Lung (tissue), 12 donors: ENCODE results near the gene KDM6A. TPM values are rescaled to one million over a fixed set of nuclear protein-coding genes. Genes with fewer than 3 reads are reported as not detected.

Experiments used
- ATAC-seq: fragments of 200-7000 bp; cut with Tn5 transposase; one replicate; pipeline ENCODE4 v1.9.1; 2020; ENCODE audit warnings: moderate number of reproducible peaks; ENCODE audit not compliant: insufficient read depth, low FRiP score
- DNase-seq, 3 donors: peaks; one replicate each; pipeline ENCODE4 v3.0.0-alpha.2; 2013 to 2017
- H3K27ac ChIP-seq, 2 donors: one replicate each; pipeline ENCODE4 v1.5.1; 2013; ENCODE audit warnings: mild to moderate bottlenecking in 2 of 2, moderate library complexity in 2 of 2, control low read depth in 1 of 2, inconsistent platforms in 1 of 2, low read depth in 1 of 2, low read length in 1 of 2
- H3K27me3 ChIP-seq, 3 donors: one replicate each; pipeline ENCODE4 v1.5.1; 2013; ENCODE audit warnings: low read length in 2 of 3; ENCODE audit not compliant: control insufficient read depth in 3 of 3, insufficient read depth in 3 of 3
- H3K36me3 ChIP-seq, 4 donors: one replicate each; pipeline ENCODE4 v1.5.1; 2013; ENCODE audit warnings: low read length in 4 of 4, mild to moderate bottlenecking in 1 of 4, moderate library complexity in 1 of 4; ENCODE audit not compliant: control insufficient read depth in 4 of 4, insufficient read depth in 4 of 4
- H3K4me1 ChIP-seq, 5 donors: one replicate each; pipeline ENCODE4 v1.5.1; 2013; ENCODE audit warnings: low read length in 5 of 5, mild to moderate bottlenecking in 2 of 5, moderate library complexity in 1 of 5; ENCODE audit not compliant: control insufficient read depth in 5 of 5, insufficient read depth in 5 of 5
- H3K4me3 ChIP-seq: one replicate; pipeline ENCODE4 v1.5.1; 2013; ENCODE audit warnings: mild to moderate bottlenecking, control low read depth, moderate library complexity
- H3K9ac ChIP-seq, 2 donors: one replicate each; pipeline ENCODE4 v1.5.1; 2013; ENCODE audit warnings: low read length in 2 of 2, control low read depth in 1 of 2; ENCODE audit not compliant: insufficient read depth in 1 of 2
- H3K9me3 ChIP-seq, 4 donors: one replicate each; pipeline ENCODE4 v1.5.1; 2013; ENCODE audit warnings: low read length in 3 of 4, mild to moderate bottlenecking in 1 of 4, moderate library complexity in 1 of 4; ENCODE audit not compliant: control insufficient read depth in 4 of 4, insufficient read depth in 3 of 4
- CTCF ChIP-seq: IDR thresholded peaks from 2 replicates; pipeline ENCODE4 v1.5.1; 2012; ENCODE audit warnings: mild to moderate bottlenecking; ENCODE audit errors: control extremely low read depth, extremely low read depth
- WGBS, 2 donors: extraction: QIAGEN DNeasy Blood & Tissue Kit; methylation state at CpG; one replicate each; pipeline ENCODE4 v1.1.7; 2013; 5-methylcytosine and 5-hydroxymethylcytosine counted together
- polyA plus RNA-seq, 2 donors: library from polyadenylated mRNA; stranded (reverse); fragments of 200-250 nt; gene quantifications; one replicate each; pipeline ENCODE4 v1.2.1, GENCODE V29; 2013
- total RNA-seq, 2 donors: library from RNA; depleted of rRNA in 1 of 2; stranded (reverse); fragments of >200 nt in 1 of 2; gene quantifications; one replicate each; pipeline ENCODE4 v1.2.1, GENCODE V29; 2014 to 2021
- donor health status: control.
- donor health status: control.
- donor health status: Bipolar disorder and iron deficiency.
- donor health status: healthy.
- donor health status: DM: yes; HTN: yes; CAD: no.

The KDM6A gene
- total and polyA plus RNA-seq, 4 donors: 7.6 to 141 (median 23.5) TPM

GRCh38 chrX:45154033-45154360, 281.0 kb downstream of the KDM6A start:
- Histone ChIP-seq H3K9ac (no peak overlapping the region), H3K27me3 (peaks cover 0 to 12% (median 11%) of the 10 kb centered on the region in 3 donors), H3K4me1 (no peaks in the 10 kb centered on the region), H3K4me3 (no peak overlapping the region), H3K9me3 (peaks cover 0 to 5% (median 0%) of the 10 kb centered on the region in 4 donors), H3K36me3 (peaks cover 0 to 4% (median 0%) of the 10 kb centered on the region in 4 donors), H3K27ac (no peak overlapping the region)
- DNase-seq (no peak), ATAC-seq (no peak)
- 77 to 89% methylated on average over 2 to 4 of the region's 4 CpGs for WGBS, 2 donors
- no peak for TF ChIP-seq CTCF

- H3K4me1 ChIP-seq: no peaks in the 10 kb centered on the region
- TF ChIP-seq CTCF: no peak
- H3K36me3 ChIP-seq: peaks cover 0 to 4% (median 0%) of the 10 kb centered on the region in 4 donors
- ATAC-seq (no peak), DNase-seq (no peak)
- H3K4me3 ChIP-seq: no peak overlapping the region
- no peak overlapping the region for H3K9ac ChIP-seq
- H3K27ac ChIP-seq: no peak overlapping the region
- H3K27me3 ChIP-seq: peaks cover 0 to 14% (median 11%) of the 10 kb centered on the region in 3 donors
- peaks cover 0 to 5% (median 0%) of the 10 kb centered on the region in 4 donors for H3K9me3 ChIP-seq
Observed at GRCh38 chrX:45154462-45154861, 281.5 kb downstream of the KDM6A start.

GRCh38 chrX:45157647-45158046, 284.7 kb downstream of the KDM6A start:
- no peaks in the 10 kb centered on the region for H3K36me3 ChIP-seq
- ATAC-seq (no peak), DNase-seq (no peak)
- peaks cover 0 to 14% (median 11%) of the 10 kb centered on the region in 3 donors for H3K27me3 ChIP-seq
- H3K9ac ChIP-seq: no peak overlapping the region
- no peak overlapping the region for H3K27ac ChIP-seq
- 81 to 92% methylated on average over 16 to 22 of the region's 22 CpGs for WGBS, 2 donors
- no peak for TF ChIP-seq CTCF
- no peaks in the 10 kb centered on the region for H3K4me1 ChIP-seq
- no peak overlapping the region for H3K4me3 ChIP-seq
- peaks cover 0 to 5% (median 0%) of the 10 kb centered on the region in 4 donors for H3K9me3 ChIP-seq

Other genes with a start within 250 kb of the KDM6A start
- gene DUSP21, start 29.2 kb upstream of the KDM6A start, total RNA-seq: not detected
- not detected for gene DUSP21, start 29.2 kb upstream of the KDM6A start, polyA plus RNA-seq